Measurements from ENCODE around the gene ALDH5A1. TPM values are rescaled to one million over a fixed set of nuclear protein-coding genes. Genes with fewer than 3 reads are reported as not detected.

ALDH5A1 gene
- total RNA-seq, 1 donor from 2014 or later = 31.2 TPM

Other genes with a start within 250 kb of the ALDH5A1 start
- gene DCDC2, start 136.9 kb upstream of the ALDH5A1 start, total RNA-seq = not detected
- 44.3 TPM for gene MRS2, start 92.0 kb upstream of the ALDH5A1 start, total RNA-seq
- gene GPLD1, start 5.4 kb upstream of the ALDH5A1 start, total RNA-seq = 1.1 TPM
- not detected for gene KIAA0319, start 151.2 kb downstream of the ALDH5A1 start, total RNA-seq
- 24.3 TPM for gene TDP2, start 171.9 kb downstream of the ALDH5A1 start, total RNA-seq
- gene ACOT13, start 172.1 kb downstream of the ALDH5A1 start, total RNA-seq = 80.0 TPM
- 41.4 TPM for gene C6orf62, start 224.2 kb downstream of the ALDH5A1 start, total RNA-seq

Measured in left ventricle myocardium superior (tissue), 1 donor.